HepG2 (cell line): ENCODE results near the gene STC2. TPM values are rescaled to one million over a fixed set of nuclear protein-coding genes. Genes with fewer than 3 reads are reported as not detected.

Experiments used
- CAMTA2 ChIP-seq: sonication (generic); formaldehyde crosslinking; IDR thresholded peaks from 2 replicates; pipeline ENCODE4 v1.4.0; 2020; ENCODE audit warnings: mild to moderate bottlenecking, missing genetic modification reagents, borderline replicate concordance
- ELF3 ChIP-seq: IDR thresholded peaks from 2 replicates; pipeline ENCODE4 v1.6.1; 2016; ENCODE audit warnings: missing genetic modification reagents, missing compliant biosample characterization
- ISX ChIP-seq: sonication (generic); formaldehyde crosslinking; conservative IDR thresholded peaks from 2 replicates; pipeline ENCODE4 v1.5.0; 2020; ENCODE audit warnings: missing genetic modification reagents
- KLF12 ChIP-seq: sonication (generic); formaldehyde crosslinking; IDR thresholded peaks from 2 replicates; pipeline ENCODE4 v1.4.0; 2020; ENCODE audit warnings: missing genetic modification reagents, borderline replicate concordance
- SNAPC4 ChIP-seq: sonication (generic); formaldehyde crosslinking; IDR thresholded peaks from 2 replicates; pipeline ENCODE4 v1.4.0; 2020; ENCODE audit warnings: mild to moderate bottlenecking, missing genetic modification reagents
- ZNF407 ChIP-seq: sonication (generic); formaldehyde crosslinking; IDR thresholded peaks from one replicate; pipeline ENCODE4 v1.5.1; 2020; ENCODE audit warnings: mild to moderate bottlenecking, missing genetic modification reagents; ENCODE audit errors: not compliant biosample characterization
- ZNF7 ChIP-seq: IDR thresholded peaks from 2 replicates; pipeline ENCODE4 v1.6.1; 2016; ENCODE audit warnings: missing biosample characterization, missing genetic modification reagents
- ZNF850 ChIP-seq: sonication (generic); formaldehyde crosslinking; conservative IDR thresholded peaks from 2 replicates; pipeline ENCODE4 v1.9.0; 2021; ENCODE audit warnings: mild to moderate bottlenecking, missing genetic modification reagents
- ZSCAN31 ChIP-seq: sonication (generic); formaldehyde crosslinking; IDR thresholded peaks from 2 replicates; pipeline ENCODE4 v1.5.0; 2020; ENCODE audit warnings: low read depth, mild to moderate bottlenecking, missing genetic modification reagents
- polyA plus RNA-seq, 8 experiments: library from polyadenylated mRNA; depleted of rRNA in 3 of 8; stranded (reverse) in 7 of 8; unstranded in 1 of 8; fragments of >200 nt; fragmentation: Illumina TruSeq in 4 of 8; extraction: Trizol in 4 of 8; gene quantifications; 2 replicates each; pipeline versions ENCODE4 v1.2.1 to v1.2.3, GENCODE V29; 2011 to 2016; ENCODE audit warnings: low read depth in 4 of 8, missing spikeins in 1 of 8, mixed read lengths in 1 of 8; ENCODE audit not compliant: insufficient read depth in 1 of 8
- total RNA-seq, 5 experiments: library from RNA; depleted of rRNA; stranded (reverse); fragments of >200 nt; fragmentation: Illumina TruSeq; extraction: Trizol; gene quantifications; 2 replicates each; pipeline ENCODE4 v1.2.3, GENCODE V29; 2016; ENCODE audit warnings: low read depth in 1 of 5
- TF ChIP-seq, protein P1 (sequence below): sonication (generic); formaldehyde crosslinking; conservative IDR thresholded peaks from 2 replicates; pipeline ENCODE4 v1.4.0; 2020; ENCODE audit warnings: missing genetic modification reagents

Gene STC2
- total and polyA plus RNA-seq, 2 of the 13 experiments (the other 11 are each of a cell fraction or from before 2014, with no cell fraction given) = 27.1 to 69.2 TPM

GRCh38 chr5:173327084-173327947 lies 898 bp downstream of the STC2 start (continued):
- TF ChIP-seq, protein P1, sequence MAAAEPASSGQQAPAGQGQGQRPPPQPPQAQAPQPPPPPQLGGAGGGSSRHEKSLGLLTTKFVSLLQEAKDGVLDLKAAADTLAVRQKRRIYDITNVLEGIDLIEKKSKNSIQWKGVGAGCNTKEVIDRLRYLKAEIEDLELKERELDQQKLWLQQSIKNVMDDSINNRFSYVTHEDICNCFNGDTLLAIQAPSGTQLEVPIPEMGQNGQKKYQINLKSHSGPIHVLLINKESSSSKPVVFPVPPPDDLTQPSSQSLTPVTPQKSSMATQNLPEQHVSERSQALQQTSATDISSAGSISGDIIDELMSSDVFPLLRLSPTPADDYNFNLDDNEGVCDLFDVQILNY = no peak
- peak; percentile 63; the same call in 1 of the 2 replicates for TF ChIP-seq ZSCAN31 (CRISPR knock-in tag)
- TF ChIP-seq ZNF850 (CRISPR knock-in tag) = no peak
- no peak for TF ChIP-seq ZNF407 (CRISPR knock-in tag)
- no peak for TF ChIP-seq SNAPC4 (CRISPR knock-in tag)
- no peak for TF ChIP-seq ZNF7 (CRISPR knock-in tag)
- no peak for TF ChIP-seq ELF3
- TF ChIP-seq CAMTA2 = no peak
- TF ChIP-seq ISX (CRISPR knock-in tag) = no peak
- no peak for TF ChIP-seq KLF12 (CRISPR knock-in tag)
